HEK293T (cell line): ENCODE data around the gene PRICKLE1.

Experiments used
- FOXA1 ChIP-seq: fragments of 450-650 bp; IDR thresholded peaks from 2 replicates; pipeline ENCODE4 v1.6.1; 2016; ENCODE audit warnings: mild to moderate bottlenecking
- NFRKB ChIP-seq: fragments of 450-650 bp; IDR thresholded peaks from 2 replicates; pipeline ENCODE4 v1.6.1; 2016; ENCODE audit warnings: mild to moderate bottlenecking, moderate library complexity
- TARDBP ChIP-seq: fragments of 450-650 bp; IDR thresholded peaks from 2 replicates; pipeline ENCODE4 v1.6.1; 2016

DNA sequence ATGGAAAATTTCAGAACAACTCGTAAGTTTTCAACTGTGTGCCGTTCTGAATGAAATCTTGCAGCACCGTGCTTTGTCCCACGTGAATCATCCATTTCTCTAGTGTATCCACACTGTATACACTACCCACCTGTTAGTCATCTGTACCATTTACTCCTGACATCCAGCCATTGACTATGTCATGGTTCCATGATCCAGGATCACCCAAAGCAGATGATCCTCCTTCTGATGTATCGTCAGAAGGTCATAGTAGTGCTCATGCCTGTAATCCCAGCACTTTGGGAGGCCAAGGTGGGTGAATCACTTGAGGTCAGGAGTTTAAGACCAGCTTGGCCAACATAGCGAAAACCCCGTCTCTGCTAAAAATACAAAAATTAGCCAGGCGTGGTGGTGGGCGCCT, 140.7 kb downstream of the PRICKLE1 start:
- TF ChIP-seq TARDBP (no peak), NFRKB (no peak), FOXA1 (no peak)
